GM19452 (cell line): ENCODE results near the gene MAD1L1.
"Not testable (repeated sequence)": the region's sequence is repeated elsewhere in the genome, so short reads cannot be mapped to it uniquely, and the experiment has no call there.

ENCODE experiments used
- ATAC-seq: cut with Tn5 transposase; IDR thresholded peaks from one replicate; pipeline ENCODE4 v1.9.1; 2021; ENCODE audit not compliant: unreplicated experiment

The MAD1L1 gene

GRCh38 chr7:2072798-2073197 is 159.9 kb downstream of the MAD1L1 start:
- ATAC-seq = no peak

- ATAC-seq = peak; percentile 75
These were observed 160.7 kb downstream of the MAD1L1 start for GRCh38 chr7:2072042-2072441.

GRCh38 chr7:2071133-2071832 is 161.5 kb downstream of the MAD1L1 start:
- ATAC-seq = no peak

- ATAC-seq = no peak
These were observed 162.5 kb downstream of the MAD1L1 start for GRCh38 chr7:2070151-2070763.

DNA sequence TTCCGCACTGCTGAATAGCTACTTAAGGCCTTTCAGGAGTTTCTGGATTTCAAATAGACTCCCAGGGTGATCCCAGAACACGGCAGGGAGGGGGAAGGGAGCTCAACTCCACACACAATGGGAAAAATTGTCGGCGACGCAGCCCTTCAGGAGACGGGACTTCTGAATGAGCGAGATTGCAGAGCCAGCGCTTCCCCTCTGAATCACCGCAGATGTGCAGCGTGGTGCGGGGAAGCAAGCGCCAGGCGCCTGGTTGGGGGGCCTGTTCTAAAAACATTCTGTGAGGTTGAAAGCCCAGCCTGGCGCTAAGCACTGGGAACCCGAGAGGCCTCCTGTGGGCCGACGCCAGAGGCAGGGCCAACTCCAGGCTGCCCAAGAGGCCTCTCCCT is 163.3 kb downstream of the MAD1L1 start:
- no peak for ATAC-seq

- no peak for ATAC-seq
These were observed 163.9 kb downstream of the MAD1L1 start for GRCh38 chr7:2068693-2069471.

DNA sequence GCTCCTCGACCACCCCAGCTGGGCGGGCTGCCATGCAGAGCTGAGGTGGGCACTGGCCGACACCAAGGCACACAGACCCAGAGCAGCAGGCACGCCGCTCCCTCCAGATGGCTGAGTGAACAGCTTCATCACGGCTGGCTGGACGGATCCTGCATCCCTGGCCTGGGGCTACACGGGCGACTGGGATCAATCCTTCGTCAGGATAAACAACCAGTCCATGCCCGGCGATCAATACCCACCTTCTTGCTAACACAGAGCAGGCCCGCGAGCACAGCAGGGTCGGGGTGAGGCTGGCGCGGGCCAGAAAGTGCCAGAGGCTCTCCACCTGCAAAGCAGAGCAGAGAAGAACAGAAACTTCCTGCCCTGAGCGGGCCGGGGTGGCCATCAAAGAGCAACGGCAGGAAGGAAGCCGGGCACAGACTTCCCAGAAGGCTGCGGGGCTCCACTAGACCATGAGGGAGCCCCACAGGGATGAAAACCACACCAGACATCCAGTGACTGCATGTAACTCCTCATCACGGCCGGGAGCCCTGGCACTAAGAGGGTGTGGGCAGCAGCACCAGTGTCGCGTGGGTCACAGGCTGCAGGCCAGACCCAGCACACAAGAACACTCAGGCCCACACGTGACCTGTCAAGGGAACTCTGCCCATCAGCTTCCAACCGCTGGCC is 166.4 kb downstream of the MAD1L1 start:
- ATAC-seq = no peak

DNA sequence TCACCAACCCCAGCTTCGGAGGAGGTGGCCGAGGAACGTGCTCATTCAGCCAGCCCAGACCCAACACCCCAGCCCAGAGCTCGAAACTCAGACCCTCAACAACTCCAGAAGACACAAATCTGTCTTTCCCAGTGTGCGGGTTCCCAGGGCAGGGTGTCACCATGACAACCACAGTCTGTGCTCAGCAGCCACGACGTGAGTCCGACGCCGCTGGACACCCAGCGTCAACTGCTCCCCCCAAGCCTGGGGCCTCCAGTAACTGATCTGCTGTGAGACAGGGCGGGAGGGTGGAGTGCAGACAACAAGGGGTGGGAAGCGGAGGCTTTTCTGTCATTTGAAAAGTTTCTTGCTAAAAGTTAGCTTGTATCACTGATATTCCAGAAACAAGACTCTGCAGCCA is 167.2 kb downstream of the MAD1L1 start:
- ATAC-seq = no peak

DNA sequence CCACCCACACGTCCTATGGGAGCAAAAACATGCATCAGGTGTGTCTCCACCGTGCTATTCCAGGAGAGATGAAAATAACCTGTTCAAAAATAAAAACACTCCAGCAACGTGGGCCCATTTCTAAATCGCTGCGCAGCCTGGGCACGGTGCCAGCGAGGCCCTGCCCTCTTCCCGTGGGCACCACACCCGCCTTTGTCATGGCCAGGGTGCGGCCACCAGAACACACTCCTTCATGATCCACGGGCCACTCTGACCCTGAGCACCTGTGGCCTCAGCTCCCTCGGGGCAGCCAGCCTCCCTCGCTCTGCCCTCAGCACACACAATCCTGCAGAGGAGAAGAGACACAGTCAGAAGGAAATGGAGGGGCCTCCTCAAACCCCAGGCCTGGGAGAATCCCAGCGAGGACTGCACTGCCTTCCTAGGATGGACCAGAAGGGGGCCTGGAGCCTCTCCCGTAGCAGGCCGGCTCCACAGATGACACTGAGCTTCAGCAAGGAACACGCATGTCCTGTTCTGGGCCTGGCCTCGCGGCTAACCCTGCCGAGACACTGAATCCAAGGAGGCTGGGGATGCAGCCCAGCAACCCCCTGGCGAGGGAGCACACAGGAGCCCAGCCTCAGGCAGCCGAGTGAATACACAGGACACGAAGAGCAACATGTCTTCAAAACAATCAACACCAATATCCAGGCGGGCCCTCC is 169.0 kb downstream of the MAD1L1 start:
- no peak for ATAC-seq

- ATAC-seq = no peak
These were observed 170.1 kb downstream of the MAD1L1 start for GRCh38 chr7:2062648-2063047.

GRCh38 chr7:2060701-2061100 is 172.0 kb downstream of the MAD1L1 start:
- no peak for ATAC-seq

- no peak for ATAC-seq
These were observed 172.6 kb downstream of the MAD1L1 start for GRCh38 chr7:2059964-2060700.

DNA sequence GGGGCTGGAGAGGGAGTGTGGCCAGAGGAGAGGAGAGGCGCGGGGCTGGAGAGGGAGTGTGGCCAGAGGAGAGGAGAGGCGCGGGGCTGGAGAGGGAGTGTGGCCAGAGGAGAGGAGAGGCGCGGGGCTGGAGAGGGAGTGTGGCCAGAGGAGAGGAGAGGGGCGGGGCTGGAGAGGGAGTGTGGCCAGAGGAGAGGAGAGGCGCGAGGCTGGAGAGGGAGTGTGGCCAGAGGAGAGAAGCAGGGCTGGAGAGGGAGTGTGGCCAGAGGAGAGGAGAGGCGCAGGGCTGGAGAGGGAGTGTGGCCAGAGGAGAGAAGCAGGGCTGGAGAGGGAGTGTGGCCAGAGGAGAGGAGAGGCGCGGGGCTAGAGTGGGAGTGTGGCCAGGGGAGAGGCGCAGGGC is 174.5 kb downstream of the MAD1L1 start:
- ATAC-seq = not testable (repeated sequence)

GRCh38 chr7:2055956-2056355 is 176.8 kb downstream of the MAD1L1 start:
- no peak for ATAC-seq

DNA sequence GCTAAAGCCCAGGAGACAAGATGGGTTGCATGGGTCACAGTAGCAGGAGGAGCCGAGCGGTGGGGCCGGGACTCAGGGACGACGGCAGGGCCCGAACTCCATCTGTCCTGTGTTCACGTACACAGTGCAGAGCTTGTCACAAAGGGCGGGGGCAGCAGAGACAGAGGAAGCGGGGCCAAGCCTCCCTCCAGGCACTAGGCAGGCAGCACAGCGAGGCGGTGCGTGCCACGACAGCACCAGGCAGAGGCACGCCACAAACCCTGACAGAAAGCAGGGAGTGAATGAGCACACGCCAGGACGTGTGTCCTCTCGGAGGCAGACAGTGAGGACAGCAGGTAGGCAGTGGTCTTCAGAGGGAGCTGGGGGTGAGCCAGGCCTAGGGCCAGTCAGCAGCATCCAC is 177.8 kb downstream of the MAD1L1 start:
- ATAC-seq = no peak

DNA sequence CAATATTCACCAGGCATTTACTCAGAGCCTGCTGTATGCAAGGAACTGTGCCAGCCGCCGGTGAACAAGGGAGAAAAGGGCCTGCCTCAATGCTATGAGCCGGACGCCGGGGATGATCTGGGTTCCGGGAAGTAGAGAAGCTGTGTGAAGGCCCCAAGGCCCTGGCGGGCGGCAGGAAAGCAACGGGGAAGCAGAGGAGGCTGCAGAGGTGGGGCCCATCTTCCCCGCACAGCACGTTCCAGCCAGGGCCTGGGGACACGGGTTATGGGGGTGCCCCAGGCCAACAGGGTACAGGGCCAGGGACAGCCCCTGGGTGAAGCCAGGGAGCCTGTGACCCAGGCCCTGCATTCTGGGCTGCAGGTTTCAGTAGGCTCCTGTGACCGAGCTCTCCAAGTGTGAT is 179.3 kb downstream of the MAD1L1 start:
- no peak for ATAC-seq

DNA sequence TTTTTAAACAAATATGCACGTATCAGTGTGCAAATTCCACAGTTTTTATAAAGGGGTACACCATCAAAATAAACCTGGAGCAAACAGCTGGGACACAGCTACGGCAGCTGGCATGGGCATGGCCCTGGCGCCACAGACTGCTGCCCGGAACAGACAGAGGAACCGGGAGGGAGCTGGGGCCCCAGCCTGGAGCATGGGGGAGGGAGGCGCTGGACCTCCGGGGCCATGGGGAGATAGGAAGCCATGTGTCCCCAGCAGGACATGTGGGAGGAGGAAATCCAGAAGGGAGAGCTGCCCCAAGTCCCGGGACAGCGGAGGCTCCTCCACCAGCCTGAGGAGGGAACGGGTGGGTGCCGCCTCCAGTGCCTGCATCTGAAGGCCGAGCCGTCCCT is 180.1 kb downstream of the MAD1L1 start:
- no peak for ATAC-seq

- no peak for ATAC-seq
These were observed 180.8 kb downstream of the MAD1L1 start for GRCh38 chr7:2051707-2052656.

DNA sequence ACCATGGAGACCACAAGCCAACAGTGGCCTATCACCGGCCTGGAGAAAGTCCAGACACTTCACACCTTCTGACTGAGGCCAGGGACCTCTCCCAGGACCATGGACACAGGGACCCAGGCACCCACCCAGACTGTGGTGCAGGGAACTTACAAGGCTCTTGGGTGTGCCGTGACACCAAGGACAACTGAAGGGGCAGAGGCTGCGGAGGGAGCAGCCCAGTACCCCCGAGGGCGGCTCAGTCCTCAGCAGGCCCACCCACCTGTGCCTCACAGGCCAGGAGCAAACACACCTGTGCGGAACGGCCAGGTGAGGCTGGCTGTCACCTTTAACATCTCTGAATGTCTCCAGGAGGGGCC is 182.3 kb downstream of the MAD1L1 start:
- ATAC-seq = no peak
